Activated CD8-positive, alpha-beta memory T cell treated with anti-CD3 and anti-CD28 coated beads, Interleukin-2, amount 50 U/mL, for 48 hours (primary cell): ENCODE results near the gene TNNT3.

Experiments
- DNase-seq: peaks from one replicate; pipeline ENCODE4 v3.0.0-alpha.2; 2020

The TNNT3 gene

GRCh38 chr11:1899090-1899489 lies 20.4 kb upstream of the TNNT3 start:
- DNase-seq, result no peak

GRCh38 chr11:1899686-1900085 lies 19.8 kb upstream of the TNNT3 start:
- no peak for DNase-seq

- no peak for DNase-seq
Observed at GRCh38 chr11:1906181-1906580, 13.3 kb upstream of the TNNT3 start.

DNA sequence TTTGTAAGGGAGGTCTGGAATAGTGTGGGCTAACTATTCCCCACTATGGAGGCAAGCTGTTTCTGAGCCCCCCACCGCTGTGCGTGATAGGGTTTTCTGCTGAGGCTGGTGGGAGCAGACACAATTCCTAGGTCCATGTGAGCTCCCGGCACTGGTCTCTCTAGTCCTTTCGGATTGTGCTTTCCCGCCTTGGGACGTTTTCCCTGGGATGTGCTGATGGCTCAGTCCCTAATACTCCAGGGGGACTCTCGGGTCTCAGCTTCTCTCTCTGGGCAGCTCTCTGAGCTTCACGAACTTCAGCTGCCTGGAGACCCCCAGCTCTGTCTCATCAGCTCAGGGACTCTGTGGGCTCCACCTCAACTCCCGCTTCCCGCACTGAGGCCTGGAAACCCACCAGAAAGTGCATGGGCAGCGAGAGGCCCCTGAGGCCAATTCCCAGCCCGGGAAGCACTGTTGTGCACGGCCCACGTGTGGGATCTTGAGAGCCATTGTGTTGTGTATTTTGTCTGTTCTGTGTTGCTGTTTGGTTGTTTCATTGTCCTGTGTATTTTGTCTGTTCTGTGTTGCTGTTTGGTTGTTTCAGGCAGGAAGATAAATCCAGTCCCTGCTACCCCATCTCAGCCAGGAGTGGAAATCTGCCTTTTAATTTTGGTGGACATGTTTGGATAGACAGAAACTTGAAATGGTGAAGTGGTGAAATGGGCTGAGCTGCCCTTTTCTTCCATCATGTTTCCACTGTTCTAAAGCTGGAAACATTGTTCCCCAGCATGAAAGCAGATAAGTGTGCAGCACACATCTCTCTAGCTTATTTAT lies 12.7 kb upstream of the TNNT3 start:
- DNase-seq, result no peak

- DNase-seq, result no peak
Observed at GRCh38 chr11:1908618-1909017, 10.9 kb upstream of the TNNT3 start.

- DNase-seq, result no peak
Observed at GRCh38 chr11:1909524-1909923, 10.0 kb upstream of the TNNT3 start.

GRCh38 chr11:1912289-1912878 lies 7.1 kb upstream of the TNNT3 start:
- DNase-seq, result no peak

- no peak for DNase-seq
Observed at GRCh38 chr11:1913271-1914060, 6.0 kb upstream of the TNNT3 start.

DNA sequence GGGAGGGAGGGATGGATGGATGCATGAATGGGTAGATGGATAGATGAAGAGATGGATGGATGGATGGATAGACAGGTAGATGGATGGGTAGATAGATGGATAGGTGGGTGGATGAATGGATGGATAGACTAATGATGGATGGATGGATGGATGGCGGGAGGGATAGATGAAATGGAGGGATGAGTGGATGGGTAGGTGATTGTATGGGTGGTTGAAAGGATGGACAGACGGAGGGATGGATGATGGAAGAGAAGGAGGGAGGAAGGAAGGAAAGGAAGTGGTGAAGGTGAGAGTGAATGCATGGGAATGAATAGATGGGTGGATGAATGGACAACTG lies 3.7 kb upstream of the TNNT3 start:
- DNase-seq, result no peak

DNA sequence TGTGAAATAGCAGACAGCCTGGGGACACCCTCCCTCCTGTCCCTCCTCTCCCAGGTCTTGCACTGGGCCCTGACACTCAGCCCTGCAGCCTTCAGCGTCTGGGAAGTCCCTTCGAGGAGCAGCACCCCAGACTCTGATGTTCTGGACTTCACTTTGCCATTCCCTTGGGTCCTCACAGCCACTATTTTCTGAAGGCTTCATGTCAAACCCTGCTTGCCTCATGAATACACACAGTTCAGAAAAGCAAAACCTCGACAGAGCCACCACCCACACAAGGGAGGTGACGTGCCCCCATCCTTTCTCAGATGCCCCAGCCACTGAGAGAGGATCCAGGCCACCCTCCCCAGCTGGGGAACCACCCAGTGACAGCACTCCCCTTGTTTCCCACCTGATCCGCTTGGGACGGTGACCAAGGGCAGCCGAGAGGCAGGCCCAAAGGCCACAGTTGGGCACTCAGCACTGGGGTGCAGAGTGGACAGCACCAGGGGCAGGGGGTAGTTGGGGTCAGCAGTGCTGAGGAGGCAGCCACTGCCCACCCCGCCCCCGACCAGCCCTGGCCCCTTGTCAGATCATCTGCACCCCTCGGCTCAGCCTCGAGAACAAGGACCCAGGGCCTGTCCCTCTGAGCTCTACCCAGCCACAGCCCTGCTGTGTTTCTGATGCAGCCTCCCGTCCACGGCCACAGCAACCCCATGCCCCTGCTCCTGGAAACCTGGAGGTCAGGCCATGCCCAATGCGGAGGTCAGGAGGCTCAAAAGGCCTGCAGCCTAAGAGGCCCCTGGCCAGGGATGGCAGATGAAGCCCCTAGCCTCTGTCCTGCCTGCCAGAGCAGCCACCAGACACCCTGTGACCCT lies 3.1 kb upstream of the TNNT3 start:
- no peak for DNase-seq

DNA sequence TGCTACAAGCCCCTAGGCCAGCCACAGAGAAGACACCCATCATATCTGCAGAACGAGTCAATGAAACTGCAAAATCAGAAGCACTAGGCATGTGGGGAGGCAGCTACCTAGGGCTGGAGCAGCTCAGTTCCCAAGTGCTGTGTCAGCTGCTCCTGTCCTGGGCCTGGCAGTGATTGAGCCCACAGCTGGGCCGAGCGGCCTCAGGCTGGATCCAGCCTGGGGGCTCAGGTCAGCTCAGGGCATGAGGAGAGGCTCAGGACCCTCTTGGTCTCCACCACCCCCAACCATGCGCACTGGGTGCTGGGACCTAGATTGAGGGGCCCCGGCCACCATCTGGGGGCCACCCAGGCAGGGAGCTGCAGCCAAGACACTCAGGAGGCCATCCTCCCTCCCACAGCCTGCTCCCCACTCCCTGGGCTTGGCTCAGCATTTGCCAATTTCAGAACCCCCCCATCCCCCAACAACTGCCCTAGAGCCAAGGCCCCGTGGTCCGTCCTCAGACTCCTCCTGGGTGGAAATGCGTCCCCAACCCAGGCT lies 2.4 kb upstream of the TNNT3 start:
- no peak for DNase-seq

- no peak for DNase-seq
Observed at GRCh38 chr11:1917523-1918435, 1.7 kb upstream of the TNNT3 start.

DNA sequence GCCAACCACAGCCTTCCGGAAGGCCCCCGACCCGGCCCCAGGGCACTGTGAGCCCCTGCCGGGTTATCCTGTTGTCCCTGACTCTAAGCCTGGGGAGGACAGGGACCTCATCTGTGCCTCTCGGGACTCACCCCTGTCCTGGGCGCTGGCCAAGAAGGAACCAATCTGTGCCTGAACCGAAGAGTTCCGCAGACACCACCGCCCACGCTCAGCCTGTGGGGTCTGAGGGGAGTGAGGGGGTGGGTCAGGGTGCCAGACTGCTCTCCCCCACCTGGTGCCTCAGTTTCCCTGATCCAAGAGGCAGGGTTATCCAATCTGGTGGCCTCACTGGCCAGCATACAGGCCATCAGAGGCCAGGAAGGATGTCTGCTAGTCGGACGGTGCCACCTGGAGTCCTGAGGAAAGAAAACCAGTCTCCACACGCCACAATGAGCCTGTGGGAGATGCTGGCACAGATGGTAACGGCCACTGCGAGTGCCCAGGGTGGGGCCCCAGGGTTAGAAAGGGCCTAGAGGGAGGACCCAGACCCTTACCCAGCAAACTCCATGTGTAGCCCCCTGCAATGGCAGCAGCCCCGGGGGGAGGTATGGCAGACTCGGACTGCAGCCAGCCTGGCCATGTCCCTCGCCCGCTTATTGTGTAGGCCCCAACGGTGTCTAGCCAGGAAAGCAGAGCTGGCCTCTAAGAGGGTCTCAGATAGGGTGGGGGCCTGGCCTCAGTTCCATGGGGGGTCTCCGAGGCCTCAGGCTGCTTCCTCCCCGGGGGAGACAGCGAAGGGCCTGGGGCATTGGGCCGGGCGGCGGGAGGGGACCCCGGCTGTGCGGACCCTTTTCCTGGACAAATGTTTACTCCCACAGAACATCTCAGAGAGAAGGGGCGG lies 827 bp upstream of the TNNT3 start:
- DNase-seq, result no peak

DNA sequence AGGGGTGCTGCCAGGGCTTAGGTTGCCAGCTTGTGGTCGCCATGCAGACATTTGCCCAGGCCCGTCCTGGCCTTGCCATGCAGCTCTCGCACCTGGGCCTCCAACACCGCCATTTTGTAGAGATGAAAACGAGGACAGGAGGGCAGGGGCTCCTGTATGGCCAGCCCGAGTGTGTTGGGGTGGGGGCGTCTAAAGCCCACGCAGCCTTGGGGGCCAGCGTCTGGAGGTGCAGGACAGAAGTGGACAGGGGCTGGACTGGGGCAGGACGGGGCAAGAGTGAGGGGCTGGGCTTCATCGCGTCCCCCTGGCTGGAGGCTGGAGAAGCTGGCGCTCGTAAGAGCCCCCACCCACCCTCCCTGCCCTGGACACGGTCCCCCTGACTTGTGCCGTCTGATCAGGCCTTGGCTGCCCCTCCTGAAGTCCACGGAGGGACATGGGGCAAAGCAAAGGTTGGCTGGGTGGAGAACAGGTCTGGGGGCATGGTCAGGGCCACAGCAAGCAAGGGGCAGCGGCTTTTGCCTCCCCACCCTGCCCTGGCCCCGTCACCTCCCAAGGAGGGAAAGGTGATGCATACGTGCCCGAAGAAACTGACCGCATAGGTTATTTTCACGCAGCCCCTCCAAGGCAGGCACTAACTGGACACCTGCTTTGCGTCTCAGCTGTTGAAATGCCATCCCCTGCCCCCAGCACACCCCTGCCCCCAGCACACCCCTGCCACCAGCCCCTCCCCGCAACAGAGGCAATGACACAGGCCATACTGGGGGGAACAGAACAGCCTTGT lies 815 bp downstream of the TNNT3 start:
- DNase-seq, result no peak

DNA sequence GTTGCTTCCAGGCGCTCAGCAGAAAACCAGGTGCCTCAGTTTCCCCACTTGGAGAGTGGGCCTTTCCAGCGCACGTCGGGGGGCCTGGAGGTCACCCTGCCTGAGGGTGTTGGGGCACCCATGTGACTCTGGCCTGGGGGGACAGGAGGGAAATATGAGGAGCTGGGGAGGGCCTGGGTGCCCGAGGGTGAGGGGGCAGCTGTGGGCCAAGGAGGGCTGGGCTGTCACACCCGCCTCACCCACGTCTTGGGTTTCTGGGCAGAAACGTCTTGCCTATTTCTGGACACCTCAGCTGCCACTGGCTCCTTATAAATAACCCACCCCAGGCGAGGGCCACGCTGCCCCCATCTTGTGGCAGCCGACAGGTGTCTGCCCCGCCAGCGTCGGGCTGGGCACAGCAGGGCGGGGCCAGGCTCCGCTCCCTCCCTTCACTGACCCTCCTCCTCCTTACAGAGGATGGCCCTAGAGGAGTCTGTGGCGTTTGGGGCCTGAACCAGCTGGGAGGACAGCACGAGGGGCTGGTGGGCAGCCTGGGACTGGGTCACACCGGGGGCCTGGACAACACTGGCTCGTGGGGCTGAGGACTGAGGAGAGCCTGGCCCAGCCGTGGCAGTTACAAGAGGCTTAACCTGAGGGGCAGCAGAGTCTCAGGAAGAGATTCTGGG lies 1.5 kb downstream of the TNNT3 start:
- no peak for DNase-seq

- no peak for DNase-seq
Observed at GRCh38 chr11:1921574-1922141, 2.2 kb downstream of the TNNT3 start.

GRCh38 chr11:1922481-1923081 lies 3.1 kb downstream of the TNNT3 start:
- DNase-seq, result no peak

DNA sequence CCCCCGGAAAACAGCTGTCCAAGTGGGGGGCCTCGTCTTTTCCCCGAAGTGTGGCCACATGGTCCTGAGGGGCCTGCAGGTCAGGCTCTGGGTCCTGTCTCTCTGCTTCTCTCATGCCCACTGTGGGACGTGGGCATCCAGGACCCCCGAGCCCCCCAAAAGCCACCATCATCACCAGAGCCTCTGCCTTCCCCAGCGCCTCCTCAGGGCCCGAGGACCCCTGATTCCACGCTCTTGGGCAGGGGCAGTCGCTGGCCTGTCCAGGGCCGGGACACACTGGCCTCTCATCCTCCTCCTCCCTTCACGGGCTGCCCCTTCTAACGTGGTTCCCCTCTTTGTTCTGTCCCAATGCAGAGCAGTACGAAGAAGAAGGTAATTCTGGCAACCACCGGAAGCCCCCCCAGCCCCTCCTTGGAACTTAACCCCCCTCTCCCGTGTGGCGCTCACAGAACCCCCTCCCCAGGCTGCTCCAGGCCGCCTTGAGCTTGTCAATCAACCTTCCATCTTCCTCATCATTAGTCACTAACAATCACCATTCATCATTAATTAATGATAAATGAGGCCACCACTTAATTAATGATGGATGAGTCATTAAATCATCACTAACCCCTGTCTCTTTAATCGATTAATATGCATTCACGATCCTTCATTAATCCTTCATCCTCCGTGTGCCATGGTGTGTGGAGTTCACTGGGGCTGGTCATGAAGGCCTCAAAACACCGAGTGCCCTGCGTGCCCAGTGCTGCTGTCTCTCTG lies 3.9 kb downstream of the TNNT3 start:
- no peak for DNase-seq
